Right lobe of liver (tissue), 6 donors: ENCODE data around the gene STN1. TPM values are rescaled to one million over a fixed set of nuclear protein-coding genes. Genes with fewer than 3 reads are reported as not detected.

Experiments used
- ATAC-seq, 4 donors: fragments of 200-7000 bp; cut with Tn5 transposase; one replicate each; pipeline ENCODE4 v1.9.1; 2020; ENCODE audit warnings: mild to moderate bottlenecking in 4 of 4, moderate library complexity in 4 of 4
- DNase-seq, 3 donors: peaks; one replicate each; pipeline ENCODE4 v3.0.0-alpha.2; 2020
- H3K27ac ChIP-seq, 3 donors: fragments of 200-600 bp; one replicate each; pipeline ENCODE4 v1.8.0; 2022
- H3K27me3 ChIP-seq, 2 donors: fragments of 200-600 bp; one replicate each; pipeline ENCODE4 v1.8.0; 2022
- H3K36me3 ChIP-seq, 4 donors: fragments of 200-600 bp; sonication (generic) in 1 of 4; one replicate each; pipeline versions ENCODE4 v1.5.1 to v1.8.0; 2017 to 2022; ENCODE audit warnings: control low read depth in 1 of 4
- H3K4me1 ChIP-seq, 4 donors: fragments of 200-600 bp; sonication (generic) in 1 of 4; one replicate each; pipeline versions ENCODE4 v1.5.1 to v1.8.0; 2017 to 2022; ENCODE audit warnings: control low read depth in 1 of 4
- H3K4me3 ChIP-seq, 3 donors: fragments of 200-600 bp; one replicate each; pipeline ENCODE4 v1.8.0; 2022
- H3K9me3 ChIP-seq, 4 donors: fragments of 200-600 bp; sonication (generic) in 1 of 4; one replicate each; pipeline versions ENCODE4 v1.5.1 to v1.8.0; 2017 to 2022; ENCODE audit warnings: control low read depth in 1 of 4
- CTCF ChIP-seq, 4 donors: fragments of 200-600 bp in 3 of 4; fragments of 450-650 bp in 1 of 4; IDR thresholded peaks; one replicate each; pipeline versions ENCODE4 v1.5.1 to v1.8.0; 2016 to 2022; ENCODE audit warnings: antibody characterized with exemption in 4 of 4, mild to moderate bottlenecking in 2 of 4
- POLR2A ChIP-seq: fragments of 450-650 bp; IDR thresholded peaks from one replicate; pipeline ENCODE4 v1.6.1; 2017; ENCODE audit warnings: antibody characterized with exemption, mild to moderate bottlenecking
- WGBS: methylation state at CpG from one replicate; pipeline ENCODE4 v1.1.6; 2018; ENCODE audit warnings: low coverage, low lambda C conversion rate; ENCODE audit not compliant: insufficient coverage; ENCODE audit errors: missing lambda C conversion rate; 5-methylcytosine and 5-hydroxymethylcytosine counted together
- intact Hi-C, 2 donors: fragments of 100-400 bp; cut with DNase I; formaldehyde crosslinking; loops; one replicate each; pipeline versions ENCODE4 v1.11.2 to v1.14.1; 2022
- total RNA-seq, 6 experiments: library from RNA; depleted of rRNA in 2 of 6; stranded (reverse); fragments of >200 nt in 2 of 6; fragmentation: NEBNext Ultra II Directional in 3 of 6; extraction: Animal tissue kit (Norgen Biotek cat#: 25700) in 3 of 6; gene quantifications; one replicate each; pipeline versions ENCODE4 v1.1.0 to v1.2.4, GENCODE V29; 2016 to 2023
- donor health status: DM: no; HTN: yes; CAD: no.
- donor health status: DM: no; HTN: no; CAD: no.
- donor health status: DM: no; HTN: no; CAD: no.
- donor health status: DM: no; HTN: yes; CAD: no.
- donor health status: DM: no; HTN: yes; CAD: no.

STN1 gene
- total RNA-seq, 6 experiments from 2014 or later: 6.1 to 13.3 (median 6.6) TPM

- H3K4me3 ChIP-seq: no peak overlapping the region
- ATAC-seq: no peak
- 92% methylated on average over 7 of the region's 7 CpGs for WGBS
- intact Hi-C loops: no loop called here
- H3K36me3 ChIP-seq: no peaks in the 10 kb centered on the region
- H3K27ac ChIP-seq: no peak overlapping the region
- no peak for DNase-seq
- TF ChIP-seq POLR2A (no peak), CTCF (IDR thresholded peaks at IDR 0.05) (no peak)
- peaks cover 0 to under 1% (median 0%) of the 10 kb centered on the region in 4 donors for H3K9me3 ChIP-seq
- H3K27me3 ChIP-seq: no peaks in the 10 kb centered on the region
- no peaks in the 10 kb centered on the region for H3K4me1 ChIP-seq
These were observed 47.0 kb downstream of the STN1 start for GRCh38 chr10:103871006-103871405.

- no peak overlapping the region for H3K27ac ChIP-seq
- ATAC-seq (no peak), DNase-seq (no peak)
- H3K27me3 ChIP-seq: no peaks in the 10 kb centered on the region
- intact Hi-C loops: no loop called here
- TF ChIP-seq POLR2A (no peak), CTCF (IDR thresholded peaks at IDR 0.05) (no peak)
- no peak overlapping the region for H3K4me3 ChIP-seq
- WGBS: 93% methylated on average over 8 of the region's 8 CpGs
- H3K36me3 ChIP-seq: no peaks in the 10 kb centered on the region
- no peaks in the 10 kb centered on the region for H3K4me1 ChIP-seq
- H3K9me3 ChIP-seq: peaks cover 0 to 6% (median 0%) of the 10 kb centered on the region in 4 donors
These were observed 47.5 kb downstream of the STN1 start for GRCh38 chr10:103870516-103870915.

GRCh38 chr10:103869336-103869735 is 48.6 kb downstream of the STN1 start:
- DNase-seq (no peak), ATAC-seq (no peak)
- whole genome bisulfite sequencing: 63% methylated on average over 4 of the region's 4 CpGs
- intact Hi-C loops: no loop called here
- no peak for TF ChIP-seq CTCF (IDR thresholded peaks at IDR 0.05)
- no peak for TF ChIP-seq POLR2A
- Histone ChIP-seq H3K36me3 (no peaks in the 10 kb centered on the region), H3K9me3 (peaks cover 0 to 10% (median 0%) of the 10 kb centered on the region in 4 donors), H3K4me3 (no peak overlapping the region), H3K4me1 (no peaks in the 10 kb centered on the region), H3K27me3 (no peaks in the 10 kb centered on the region), H3K27ac (no peak overlapping the region)

GRCh38 chr10:103868200-103868599 is 49.8 kb downstream of the STN1 start:
- ATAC-seq: no peak
- no peaks in the 10 kb centered on the region for H3K27me3 ChIP-seq
- no peak overlapping the region for H3K4me3 ChIP-seq
- H3K27ac ChIP-seq: no peak overlapping the region
- WGBS: 75% methylated on average over 1 of the region's 1 CpG
- no peaks in the 10 kb centered on the region for H3K4me1 ChIP-seq
- DNase-seq: no peak
- H3K9me3 ChIP-seq: peaks cover 0 to 10% (median 0%) of the 10 kb centered on the region in 4 donors
- TF ChIP-seq POLR2A: no peak
- no peak for TF ChIP-seq CTCF (IDR thresholded peaks at IDR 0.05)
- intact Hi-C loops: no loop called here
- H3K36me3 ChIP-seq: no peaks in the 10 kb centered on the region

- Histone ChIP-seq H3K27me3 (no peaks in the 10 kb centered on the region), H3K9me3 (peaks cover 0 to 10% (median 0%) of the 10 kb centered on the region in 4 donors), H3K4me3 (no peak overlapping the region), H3K27ac (no peak overlapping the region), H3K36me3 (no peaks in the 10 kb centered on the region), H3K4me1 (peaks cover 0 to 5% (median 0%) of the 10 kb centered on the region in 4 donors)
- no peak for ATAC-seq
- no peak for TF ChIP-seq POLR2A
- intact Hi-C loops: no loop called here
- DNase-seq: no peak
- WGBS: 92% methylated on average over 1 of the region's 1 CpG
These were observed 56.5 kb downstream of the STN1 start for GRCh38 chr10:103861505-103861904.
